ENCODE measurements around the gene SDK1.

The SDK1 gene

GRCh38 chr7:3955751-3956696 lies 655.0 kb downstream of the SDK1 start:
- ATAC-seq (ENCODE audit: low read depth), result peak; percentile 99

GRCh38 chr7:3956949-3957348 lies 655.9 kb downstream of the SDK1 start:
- H3K27ac ChIP-seq (ENCODE audit: poor library complexity, severe bottlenecking), result no peak overlapping the region
- H3K9me3 ChIP-seq (ENCODE audit: severe bottlenecking), result no peaks in the 10 kb centered on the region
- DNase-seq (ENCODE audit: low spot score), result no peak
- no peak for ATAC-seq (ENCODE audit: low read depth)
- no peak for TF ChIP-seq CTCF (IDR thresholded peaks at IDR 0.05; ENCODE audit: poor library complexity, severe bottlenecking)
- H3K36me3 ChIP-seq (ENCODE audit: low read depth), result no peaks in the 10 kb centered on the region
- H3K4me3 ChIP-seq (ENCODE audit: severe bottlenecking), result no peak overlapping the region
- no peaks in the 10 kb centered on the region for H3K27me3 ChIP-seq (ENCODE audit: insufficient read depth, poor library complexity, severe bottlenecking)
- H3K4me1 ChIP-seq (ENCODE audit: insufficient read depth, poor library complexity, severe bottlenecking), result peaks cover 5% of the 10 kb centered on the region

More at GRCh38 chr7:3955751-3956696, 655.0 kb downstream of the SDK1 start:
- H3K9me3 ChIP-seq (ENCODE audit: severe bottlenecking), result no peaks in the 10 kb centered on the region
- TF ChIP-seq CTCF (IDR thresholded peaks at IDR 0.05; ENCODE audit: poor library complexity, severe bottlenecking), result no peak
- H3K36me3 ChIP-seq (ENCODE audit: low read depth), result no peaks in the 10 kb centered on the region
- DNase-seq (ENCODE audit: low spot score), result no peak
- H3K4me3 ChIP-seq (ENCODE audit: severe bottlenecking), result no peak overlapping the region
- no peak overlapping the region for H3K27ac ChIP-seq (ENCODE audit: poor library complexity, severe bottlenecking)
- H3K27me3 ChIP-seq (ENCODE audit: insufficient read depth, poor library complexity, severe bottlenecking), result no peaks in the 10 kb centered on the region
- peaks cover 5% of the 10 kb centered on the region for H3K4me1 ChIP-seq (ENCODE audit: insufficient read depth, poor library complexity, severe bottlenecking)

GRCh38 chr7:3957472-3958108 lies 656.5 kb downstream of the SDK1 start:
- Histone ChIP-seq H3K9me3 (ENCODE audit: severe bottlenecking) (no peaks in the 10 kb centered on the region), H3K4me1 (ENCODE audit: insufficient read depth, poor library complexity, severe bottlenecking) (peaks cover 5% of the 10 kb centered on the region), H3K4me3 (ENCODE audit: severe bottlenecking) (no peak overlapping the region), H3K27me3 (ENCODE audit: insufficient read depth, poor library complexity, severe bottlenecking) (no peaks in the 10 kb centered on the region), H3K27ac (ENCODE audit: poor library complexity, severe bottlenecking) (no peak overlapping the region), H3K36me3 (ENCODE audit: low read depth) (no peaks in the 10 kb centered on the region)
- DNase-seq (ENCODE audit: low spot score) (no peak), ATAC-seq (ENCODE audit: low read depth) (no peak)
- TF ChIP-seq CTCF (IDR thresholded peaks at IDR 0.05; ENCODE audit: poor library complexity, severe bottlenecking), result no peak

GRCh38 chr7:3958109-3958483 lies 657.0 kb downstream of the SDK1 start:
- H3K27me3 ChIP-seq (ENCODE audit: insufficient read depth, poor library complexity, severe bottlenecking), result no peaks in the 10 kb centered on the region
- ATAC-seq (ENCODE audit: low read depth), result no peak
- H3K27ac ChIP-seq (ENCODE audit: poor library complexity, severe bottlenecking), result no peak overlapping the region
- H3K9me3 ChIP-seq (ENCODE audit: severe bottlenecking), result no peaks in the 10 kb centered on the region
- H3K36me3 ChIP-seq (ENCODE audit: low read depth), result no peaks in the 10 kb centered on the region
- DNase-seq (ENCODE audit: low spot score), result no peak
- H3K4me1 ChIP-seq (ENCODE audit: insufficient read depth, poor library complexity, severe bottlenecking), result peaks cover 5% of the 10 kb centered on the region
- no peak overlapping the region for H3K4me3 ChIP-seq (ENCODE audit: severe bottlenecking)
- no peak for TF ChIP-seq CTCF (IDR thresholded peaks at IDR 0.05; ENCODE audit: poor library complexity, severe bottlenecking)

Measured in RWPE2 (cell line).